A673 (cell line): ENCODE measurements around the gene MRTFA.

ENCODE experiments used
- EZH2 ChIP-seq: fragments of 200-600 bp; sonication (generic); IDR thresholded peaks from 2 replicates; pipeline ENCODE4 v1.6.1; 2017; ENCODE audit warnings: borderline replicate concordance, low read depth, mild to moderate bottlenecking, mixed read lengths, antibody characterized with exemption, low read length; ENCODE audit not compliant: poor library complexity, severe bottlenecking
- TF ChIP-seq, protein P1 (sequence below): fragments of 300-800, 200-600 bp; sonication (generic); conservative IDR thresholded peaks from 2 replicates; pipeline ENCODE4 v1.5.1; 2017; ENCODE audit warnings: low read depth, mild to moderate bottlenecking, antibody characterized with exemption, low read length, moderate library complexity, mixed read lengths

DNA sequence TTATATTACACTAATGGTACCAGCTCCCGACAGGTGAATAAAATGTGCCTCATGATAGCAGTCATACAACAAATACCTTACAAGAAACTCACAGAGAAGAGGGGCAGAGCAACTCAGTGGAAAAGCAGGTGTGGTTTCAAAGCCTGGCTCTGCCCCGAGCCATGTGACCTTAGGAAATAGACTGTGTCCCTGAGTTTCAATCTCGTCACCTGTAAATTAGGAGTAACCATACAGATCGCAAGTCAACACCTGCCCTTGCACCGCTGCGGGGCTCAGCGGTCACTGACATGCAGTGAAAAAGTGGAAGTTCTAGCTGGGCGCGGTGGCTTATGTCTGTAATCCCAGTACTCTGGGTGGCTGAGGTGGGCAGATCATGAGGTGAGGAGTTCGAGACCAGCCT is 11.9 kb upstream of the MRTFA start:
- TF ChIP-seq, protein P1, sequence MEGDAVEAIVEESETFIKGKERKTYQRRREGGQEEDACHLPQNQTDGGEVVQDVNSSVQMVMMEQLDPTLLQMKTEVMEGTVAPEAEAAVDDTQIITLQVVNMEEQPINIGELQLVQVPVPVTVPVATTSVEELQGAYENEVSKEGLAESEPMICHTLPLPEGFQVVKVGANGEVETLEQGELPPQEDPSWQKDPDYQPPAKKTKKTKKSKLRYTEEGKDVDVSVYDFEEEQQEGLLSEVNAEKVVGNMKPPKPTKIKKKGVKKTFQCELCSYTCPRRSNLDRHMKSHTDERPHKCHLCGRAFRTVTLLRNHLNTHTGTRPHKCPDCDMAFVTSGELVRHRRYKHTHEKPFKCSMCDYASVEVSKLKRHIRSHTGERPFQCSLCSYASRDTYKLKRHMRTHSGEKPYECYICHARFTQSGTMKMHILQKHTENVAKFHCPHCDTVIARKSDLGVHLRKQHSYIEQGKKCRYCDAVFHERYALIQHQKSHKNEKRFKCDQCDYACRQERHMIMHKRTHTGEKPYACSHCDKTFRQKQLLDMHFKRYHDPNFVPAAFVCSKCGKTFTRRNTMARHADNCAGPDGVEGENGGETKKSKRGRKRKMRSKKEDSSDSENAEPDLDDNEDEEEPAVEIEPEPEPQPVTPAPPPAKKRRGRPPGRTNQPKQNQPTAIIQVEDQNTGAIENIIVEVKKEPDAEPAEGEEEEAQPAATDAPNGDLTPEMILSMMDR, result no peak
- no peak for TF ChIP-seq EZH2
